Measurements from ENCODE around the gene UBE2J2. TPM values are rescaled to one million over a fixed set of nuclear protein-coding genes. Genes with fewer than 3 reads are reported as not detected.
"Not testable (repeated sequence)": the region's sequence is repeated elsewhere in the genome, so short reads cannot be mapped to it uniquely, and the experiment has no call there.

Gene UBE2J2
- total RNA-seq, 1 donor = 26.9 TPM

DNA sequence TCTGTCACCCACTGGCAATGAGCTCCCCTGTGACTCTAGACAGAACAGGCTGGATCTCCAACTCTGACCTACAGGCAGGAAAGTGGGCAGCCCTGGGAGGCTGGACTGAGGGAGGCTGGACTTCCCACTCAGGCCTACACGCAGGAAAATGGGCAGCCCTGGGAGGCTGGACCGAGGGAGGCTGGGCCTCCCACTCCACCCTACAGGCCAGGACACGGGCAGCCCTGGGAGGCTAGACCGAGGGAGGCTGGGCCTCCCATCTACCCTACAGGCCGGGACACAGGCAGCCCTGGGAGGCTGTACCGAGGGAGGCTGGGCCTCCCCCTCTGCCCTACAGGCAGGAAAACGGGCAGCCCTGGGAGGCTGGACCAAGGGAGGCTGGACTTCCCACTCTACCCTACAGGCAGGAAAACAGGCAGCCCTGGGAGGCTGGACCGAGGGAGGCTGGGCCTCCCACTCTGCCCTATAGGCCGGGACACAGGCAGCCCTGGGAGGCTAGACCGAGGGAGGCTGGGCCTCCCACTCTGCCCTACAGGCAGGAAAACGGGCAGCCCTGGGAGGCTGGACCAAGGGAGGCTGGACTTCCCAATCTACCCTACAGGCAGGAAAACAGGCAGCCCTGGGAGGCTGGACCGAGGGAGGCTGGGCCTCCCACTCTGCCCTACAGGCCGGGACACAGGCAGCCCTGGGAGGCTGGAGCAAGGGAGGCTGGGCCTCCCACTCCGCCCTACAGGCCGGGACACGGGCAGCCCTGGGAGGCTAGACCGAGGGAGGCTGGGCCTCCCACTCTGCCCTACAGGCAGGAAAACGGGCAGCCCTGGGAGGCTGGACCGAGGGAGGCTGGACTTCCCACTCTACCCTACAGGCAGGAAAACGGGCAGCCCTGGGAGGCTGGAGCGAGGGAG is 25.4 kb downstream of the UBE2J2 start:
- H3K27me3 ChIP-seq (ENCODE audit: insufficient read depth, low read length); H3K4me1 ChIP-seq (ENCODE audit: insufficient read depth, low read length); H3K4me3 ChIP-seq (ENCODE audit: low read length); H3K9me3 ChIP-seq (ENCODE audit: low read depth, low read length): not testable (repeated sequence)

DNA sequence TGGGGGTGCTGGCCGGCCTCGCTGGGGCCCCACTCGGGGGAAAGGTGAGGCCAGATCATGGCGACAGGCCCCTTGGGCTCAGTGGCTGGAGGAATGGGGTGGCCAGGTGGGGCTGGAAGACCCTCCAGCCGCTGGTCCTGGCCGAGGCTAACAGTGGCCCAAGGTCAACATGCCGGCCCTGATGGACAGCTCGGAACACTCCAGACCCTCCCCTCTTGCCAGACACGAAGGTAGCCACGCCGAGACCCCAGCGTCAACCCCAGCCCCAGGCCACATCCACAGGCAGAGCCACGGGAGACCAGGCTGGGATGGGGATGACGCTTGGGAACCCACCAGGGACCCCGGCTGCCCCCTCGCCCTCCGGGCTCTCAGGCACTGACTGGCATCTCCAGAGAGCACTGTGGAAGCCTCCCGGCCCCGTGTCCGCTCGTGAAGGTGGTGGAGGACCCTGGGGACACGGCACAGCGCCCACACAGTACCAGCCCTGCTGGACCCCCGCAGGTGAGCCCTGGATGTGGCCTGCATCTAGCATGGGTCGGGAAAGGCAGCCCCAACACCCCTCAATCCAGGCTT is 26.2 kb downstream of the UBE2J2 start:
- Histone ChIP-seq H3K4me3 (ENCODE audit: low read length) (no peak overlapping the region), H3K4me1 (ENCODE audit: insufficient read depth, low read length) (peaks cover 8% of the 10 kb centered on the region), H3K27me3 (ENCODE audit: insufficient read depth, low read length) (peaks cover 5% of the 10 kb centered on the region)

DNA sequence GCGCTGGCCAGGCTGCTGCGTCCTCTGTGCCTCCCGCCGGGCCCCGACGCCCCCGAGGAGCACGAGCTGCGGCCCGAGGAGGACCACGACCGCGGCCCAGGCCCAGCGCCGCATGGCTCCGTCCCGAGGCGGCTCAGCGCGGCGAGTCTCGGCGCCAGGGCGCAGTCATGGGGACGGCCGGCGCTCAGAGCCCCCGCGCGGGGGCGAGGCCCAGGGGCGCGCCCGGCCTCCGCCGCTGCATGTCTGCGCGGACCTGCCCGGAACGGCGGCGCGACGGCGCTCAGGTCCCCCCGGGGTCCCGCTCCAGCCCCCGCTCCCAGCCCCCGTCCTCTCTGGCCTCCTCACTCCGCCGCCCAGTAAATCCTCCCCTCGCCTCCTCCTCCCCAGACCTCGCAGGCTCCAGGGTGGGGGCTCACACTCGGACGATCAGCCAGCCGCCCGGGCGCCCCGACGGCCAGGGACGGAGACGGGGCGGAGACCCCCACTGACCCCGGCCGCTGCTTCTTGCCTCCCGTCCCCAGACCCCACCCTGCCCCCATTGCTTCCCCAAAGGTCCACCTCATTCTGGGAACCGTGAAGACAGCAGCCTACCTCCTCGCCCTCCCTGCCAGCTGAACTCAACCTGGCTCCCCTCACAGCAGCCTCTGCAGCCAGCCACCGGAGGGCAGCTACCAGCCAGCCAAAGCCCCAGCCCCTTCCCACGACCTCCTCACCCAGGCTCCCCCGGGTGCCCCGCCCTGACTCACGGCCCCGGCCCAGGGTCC is 26.9 kb downstream of the UBE2J2 start, which contains the start of gene C1QTNF12:
Gene C1QTNF12 (minus strand): TSS at position 146 of the 764 bp plus-strand sequence. CDS start 32 bp downstream, at position 114.
- Histone ChIP-seq H3K27me3 (ENCODE audit: insufficient read depth, low read length) (peaks cover 5% of the 10 kb centered on the region), H3K9me3 (ENCODE audit: low read depth, low read length) (no peaks in the 10 kb centered on the region), H3K4me3 (ENCODE audit: low read length) (no peak within 1 kb of the TSS)

More for the DNA sequence above, 26.2 kb downstream of the UBE2J2 start:
- no peaks in the 10 kb centered on the region for H3K9me3 ChIP-seq (ENCODE audit: low read depth, low read length)

DNA sequence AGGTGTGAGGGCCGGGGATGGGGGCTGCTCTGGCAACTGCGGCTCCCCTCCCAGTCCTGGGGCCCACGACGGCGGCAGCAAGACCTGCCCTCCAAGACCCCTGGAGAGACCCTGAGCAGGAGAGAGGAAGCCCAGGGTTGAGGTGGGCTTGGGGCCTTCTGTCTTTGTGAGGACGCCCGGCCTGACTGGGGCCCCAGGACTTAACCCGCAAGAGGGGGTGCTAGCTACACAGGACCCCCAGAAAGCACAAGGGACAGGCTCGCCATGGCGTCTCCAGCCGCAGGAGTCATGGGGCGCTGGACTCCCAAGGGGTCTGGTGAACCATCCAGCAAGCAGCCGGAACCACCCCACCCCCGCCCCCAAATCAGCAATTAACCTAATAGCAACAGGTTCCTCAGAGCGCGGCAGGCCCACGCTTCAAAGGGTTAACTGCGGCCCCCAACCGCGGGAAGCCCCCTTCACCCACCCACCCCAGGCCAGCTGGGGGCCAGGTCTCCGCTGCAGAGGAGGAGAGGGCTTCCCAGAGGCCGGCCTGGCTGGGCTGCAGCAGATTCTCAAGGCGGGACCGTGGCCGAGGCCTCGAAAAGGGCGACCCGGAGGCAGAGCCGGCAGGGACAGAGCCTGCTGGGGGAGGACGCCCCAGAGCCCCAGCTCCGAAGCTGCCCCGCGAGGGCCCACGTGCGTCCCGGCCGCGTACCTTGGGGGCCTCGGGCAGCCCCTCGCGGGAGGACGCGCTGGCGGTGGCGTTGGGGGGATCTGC is 27.7 kb downstream of the UBE2J2 start:
- Histone ChIP-seq H3K4me1 (ENCODE audit: insufficient read depth, low read length) (peaks cover 6% of the 10 kb centered on the region), H3K9me3 (ENCODE audit: low read depth, low read length) (no peaks in the 10 kb centered on the region), H3K4me3 (ENCODE audit: low read length) (no peak overlapping the region), H3K27me3 (ENCODE audit: insufficient read depth, low read length) (peaks cover 5% of the 10 kb centered on the region)

More for the DNA sequence above, 26.9 kb downstream of the UBE2J2 start, which contains the start of gene C1QTNF12:
- H3K4me1 ChIP-seq (ENCODE audit: insufficient read depth, low read length) = peaks cover 8% of the 10 kb centered on the region

DNA sequence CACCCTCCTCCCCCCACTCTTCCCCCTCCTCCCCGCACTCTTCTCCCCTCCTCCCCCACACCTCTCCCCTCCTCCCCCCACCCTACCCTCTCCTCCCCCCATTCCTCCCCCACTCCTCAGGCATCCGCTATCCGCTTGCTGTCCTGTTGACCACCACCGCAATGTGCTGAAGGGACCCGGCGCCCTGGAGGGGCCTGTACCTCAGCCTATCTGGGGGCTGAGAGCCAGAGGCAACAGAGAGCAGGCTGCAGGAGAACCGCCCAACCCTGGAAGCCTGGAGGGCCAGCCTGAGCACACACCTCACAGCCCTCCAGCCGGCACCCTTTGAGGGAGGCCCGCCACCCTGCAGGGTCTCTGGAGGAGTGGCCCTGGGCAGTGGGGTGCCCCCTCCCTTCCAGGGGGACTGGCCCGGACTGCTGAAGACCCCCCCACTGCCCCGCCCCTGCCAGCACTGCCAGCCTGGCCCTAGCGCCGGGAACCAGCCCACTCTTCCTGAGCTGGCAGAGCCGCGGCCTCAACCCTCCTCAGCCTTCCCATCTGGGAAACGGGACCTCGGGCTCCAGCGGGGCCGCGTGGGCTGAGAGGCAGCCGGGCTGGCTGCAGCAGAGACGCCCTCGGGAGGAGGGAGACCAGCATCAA is 28.4 kb downstream of the UBE2J2 start:
- Histone ChIP-seq H3K27me3 (ENCODE audit: insufficient read depth, low read length) (peaks cover 5% of the 10 kb centered on the region), H3K4me3 (ENCODE audit: low read length) (no peak overlapping the region), H3K4me1 (ENCODE audit: insufficient read depth, low read length) (no peaks in the 10 kb centered on the region), H3K9me3 (ENCODE audit: low read depth, low read length) (no peaks in the 10 kb centered on the region)

DNA sequence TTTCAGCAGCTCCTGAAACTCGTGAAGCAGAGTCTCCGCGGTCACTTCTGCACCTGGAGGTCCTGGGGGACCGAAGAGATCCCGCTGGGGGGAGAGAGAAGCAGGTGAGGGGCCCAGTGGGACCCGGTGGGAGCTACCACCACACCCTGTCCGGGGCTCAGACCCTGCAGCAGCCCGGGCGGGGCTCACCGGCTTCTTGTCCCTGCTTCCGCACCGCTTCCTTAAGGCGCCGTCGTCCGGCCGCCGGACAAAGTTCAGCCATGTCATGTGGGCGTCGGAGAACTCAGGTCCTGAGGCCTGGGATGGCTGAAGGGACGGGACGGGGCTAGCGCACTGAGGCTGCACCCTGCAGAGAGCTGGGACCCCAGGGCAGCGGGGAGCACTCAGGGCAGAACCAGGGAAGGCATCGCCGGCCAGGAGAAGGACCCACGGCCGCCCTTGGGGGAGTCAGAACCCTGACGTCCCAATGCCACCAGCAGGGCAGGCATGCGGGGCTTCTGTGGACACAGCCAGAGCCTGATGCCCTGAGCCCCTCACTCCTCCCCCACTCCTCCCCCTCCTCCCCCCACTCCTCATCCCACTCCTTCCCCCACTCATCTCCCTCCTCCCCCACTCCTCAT is 29.4 kb downstream of the UBE2J2 start:
- H3K4me3 ChIP-seq (ENCODE audit: low read length) = no peak overlapping the region
- no peaks in the 10 kb centered on the region for H3K4me1 ChIP-seq (ENCODE audit: insufficient read depth, low read length)
- H3K27me3 ChIP-seq (ENCODE audit: insufficient read depth, low read length) = peaks cover 5% of the 10 kb centered on the region
- H3K9me3 ChIP-seq (ENCODE audit: low read depth, low read length) = no peaks in the 10 kb centered on the region

DNA sequence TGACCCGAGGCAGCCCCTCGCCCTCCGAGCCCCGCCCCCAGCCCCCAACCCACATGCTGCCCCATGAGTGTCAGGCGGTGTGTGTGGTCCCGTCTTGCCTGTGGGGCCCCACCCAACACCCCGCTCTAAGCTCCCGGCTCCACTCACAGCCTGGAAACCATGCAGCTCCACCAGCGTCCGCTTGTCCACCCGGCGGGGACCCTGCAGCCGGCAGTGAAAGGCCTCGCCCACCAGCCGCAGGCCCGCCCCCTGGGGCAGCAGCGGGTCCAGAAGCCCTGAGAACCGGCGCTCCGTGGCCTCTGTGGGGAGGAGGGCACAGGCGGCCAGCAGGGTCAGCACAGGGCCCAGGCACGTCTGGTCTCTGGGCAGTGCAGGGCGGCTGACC is 29.9 kb downstream of the UBE2J2 start:
- Histone ChIP-seq H3K27me3 (ENCODE audit: insufficient read depth, low read length) (peaks cover 5% of the 10 kb centered on the region), H3K9me3 (ENCODE audit: low read depth, low read length) (no peaks in the 10 kb centered on the region), H3K4me1 (ENCODE audit: insufficient read depth, low read length) (no peaks in the 10 kb centered on the region), H3K4me3 (ENCODE audit: low read length) (no peak overlapping the region)

DNA sequence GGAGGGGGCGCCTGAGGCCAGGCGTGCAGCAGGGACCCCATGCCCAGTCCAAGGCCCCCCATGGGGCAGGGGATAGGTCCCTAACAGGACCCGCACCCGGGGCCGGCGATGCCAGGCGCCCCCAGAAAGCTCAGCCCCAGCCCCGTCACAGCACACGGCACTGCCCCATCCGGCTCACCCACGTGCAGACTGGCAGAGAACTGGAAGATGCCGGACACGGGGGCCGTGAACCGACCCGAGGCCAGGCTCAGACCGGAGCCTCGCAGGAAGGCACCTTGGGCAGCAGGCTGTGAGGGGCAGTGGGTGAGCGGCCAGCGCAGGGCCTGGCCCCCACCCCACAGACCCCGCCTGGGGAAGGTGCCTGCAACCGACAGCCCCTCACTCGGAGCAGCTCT is 30.4 kb downstream of the UBE2J2 start:
- Histone ChIP-seq H3K4me1 (ENCODE audit: insufficient read depth, low read length) (no peaks in the 10 kb centered on the region), H3K27me3 (ENCODE audit: insufficient read depth, low read length) (peaks cover 5% of the 10 kb centered on the region), H3K4me3 (ENCODE audit: low read length) (no peak overlapping the region), H3K9me3 (ENCODE audit: low read depth, low read length) (no peaks in the 10 kb centered on the region)

DNA sequence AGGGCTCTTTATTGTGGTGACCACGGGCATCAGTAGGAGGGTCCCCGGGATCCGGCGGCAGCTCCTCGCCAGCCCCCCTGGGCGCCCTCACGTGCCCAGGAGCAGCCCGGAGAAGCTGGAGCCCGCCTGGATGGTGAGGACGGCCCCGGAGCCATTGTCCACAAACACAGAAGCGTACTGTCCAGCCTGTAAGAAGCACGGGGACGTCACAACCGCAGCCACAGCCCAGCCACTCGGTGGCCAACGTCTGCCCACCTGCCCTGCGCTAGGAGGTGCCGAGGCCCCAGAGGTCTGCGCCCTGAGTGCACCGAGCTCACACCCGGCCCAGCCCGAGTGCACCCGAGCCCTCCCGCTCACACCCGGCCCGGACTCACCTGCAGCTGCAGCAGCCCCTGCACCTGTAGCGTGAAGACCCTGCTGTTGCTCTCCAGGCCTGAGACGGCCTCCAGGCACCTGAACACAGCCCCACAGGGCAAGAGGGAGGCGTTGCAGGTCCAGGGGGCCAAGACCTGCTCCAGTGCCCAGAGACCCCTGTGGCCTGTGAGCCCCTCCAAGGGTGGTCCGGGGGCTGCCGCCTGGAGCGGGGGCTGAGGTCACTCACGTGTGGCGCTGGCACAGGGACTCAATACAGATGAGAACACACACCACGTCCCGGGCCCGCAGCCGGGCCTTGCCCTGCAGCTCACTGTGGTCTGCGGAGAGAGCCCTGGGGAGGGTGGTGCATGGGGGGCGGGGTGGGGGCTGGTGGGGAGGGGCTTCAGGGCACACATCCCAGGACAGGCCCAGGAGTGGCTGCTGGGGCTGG is 31.0 kb downstream of the UBE2J2 start:
- Histone ChIP-seq H3K9me3 (ENCODE audit: low read depth, low read length) (no peaks in the 10 kb centered on the region), H3K27me3 (ENCODE audit: insufficient read depth, low read length) (peaks cover 5% of the 10 kb centered on the region), H3K4me3 (ENCODE audit: low read length) (no peak overlapping the region), H3K4me1 (ENCODE audit: insufficient read depth, low read length) (no peaks in the 10 kb centered on the region)

DNA sequence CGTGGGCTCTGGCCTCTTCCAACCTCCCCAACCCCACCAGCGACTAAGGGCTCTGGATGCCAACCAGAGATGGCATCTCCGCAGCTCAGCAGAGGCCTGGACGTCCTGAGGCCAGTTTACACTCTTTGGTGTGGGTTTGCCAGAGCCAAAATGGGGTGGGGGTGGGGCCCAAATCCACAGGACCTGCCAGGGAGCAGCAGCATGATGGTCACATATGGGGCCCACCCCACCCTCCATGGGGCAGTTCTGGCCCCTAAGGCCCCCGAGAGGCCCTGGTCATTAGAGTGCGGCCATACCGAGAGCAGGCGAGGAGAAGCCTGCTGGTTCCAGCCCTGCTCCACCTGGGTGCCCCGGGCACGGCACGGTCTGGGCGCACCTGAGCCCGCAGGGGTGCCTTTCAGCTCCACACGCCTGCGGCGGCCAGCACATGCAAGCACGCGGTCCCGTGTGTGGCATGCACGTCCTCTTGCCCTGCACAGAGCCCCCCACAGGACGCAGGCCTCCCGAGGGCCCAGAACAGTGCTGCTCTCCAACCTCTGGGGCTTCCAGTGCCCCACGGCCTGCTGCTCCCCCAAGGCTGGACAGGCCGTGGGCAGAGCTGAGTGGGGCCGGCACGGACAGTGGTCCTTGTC is 31.9 kb downstream of the UBE2J2 start:
- Histone ChIP-seq H3K9me3 (ENCODE audit: low read depth, low read length) (no peaks in the 10 kb centered on the region), H3K27me3 (ENCODE audit: insufficient read depth, low read length) (no peaks in the 10 kb centered on the region), H3K4me3 (ENCODE audit: low read length) (no peak overlapping the region), H3K4me1 (ENCODE audit: insufficient read depth, low read length) (no peaks in the 10 kb centered on the region)

DNA sequence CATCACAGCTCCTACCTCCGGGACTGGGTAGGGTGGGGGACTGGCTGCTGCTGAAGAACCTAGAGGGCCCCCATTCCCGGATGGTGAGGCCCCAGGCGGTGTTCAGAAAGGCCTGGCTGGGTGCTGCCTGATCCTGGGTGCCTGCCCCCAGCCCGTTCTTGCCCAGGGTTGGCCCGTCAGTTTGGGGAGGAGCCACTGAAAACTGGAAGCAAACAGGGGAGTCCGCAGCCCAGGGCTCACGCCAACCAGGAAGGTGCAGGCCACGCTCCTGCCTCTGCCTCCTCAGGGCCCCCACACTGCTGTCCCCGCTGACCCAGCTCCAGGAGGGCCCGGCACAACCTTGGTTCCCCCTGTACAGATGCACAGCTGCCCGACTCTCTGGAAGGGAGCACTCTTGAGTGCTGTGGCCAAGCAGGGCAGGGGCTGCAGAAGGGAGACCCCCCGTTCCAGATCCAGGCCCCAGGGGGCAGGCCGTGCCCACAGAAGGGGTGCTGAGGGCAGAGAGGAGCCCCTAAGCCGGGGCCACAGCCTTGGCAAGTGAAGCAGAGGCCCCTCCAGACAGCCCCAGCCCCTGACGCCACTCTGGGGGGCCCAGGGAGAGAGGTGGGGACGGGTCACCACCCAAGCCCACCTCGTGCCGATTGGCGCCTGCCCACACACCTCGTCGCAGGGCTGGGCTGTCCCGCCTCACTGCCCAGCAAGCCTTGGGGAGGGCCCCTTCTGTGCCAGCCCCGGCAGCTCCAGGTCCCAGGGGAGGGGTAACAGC is 32.6 kb downstream of the UBE2J2 start:
- H3K9me3 ChIP-seq (ENCODE audit: low read depth, low read length) = no peaks in the 10 kb centered on the region
- no peaks in the 10 kb centered on the region for H3K27me3 ChIP-seq (ENCODE audit: insufficient read depth, low read length)
- H3K4me1 ChIP-seq (ENCODE audit: insufficient read depth, low read length) = no peaks in the 10 kb centered on the region
- H3K4me3 ChIP-seq (ENCODE audit: low read length) = no peak overlapping the region

DNA sequence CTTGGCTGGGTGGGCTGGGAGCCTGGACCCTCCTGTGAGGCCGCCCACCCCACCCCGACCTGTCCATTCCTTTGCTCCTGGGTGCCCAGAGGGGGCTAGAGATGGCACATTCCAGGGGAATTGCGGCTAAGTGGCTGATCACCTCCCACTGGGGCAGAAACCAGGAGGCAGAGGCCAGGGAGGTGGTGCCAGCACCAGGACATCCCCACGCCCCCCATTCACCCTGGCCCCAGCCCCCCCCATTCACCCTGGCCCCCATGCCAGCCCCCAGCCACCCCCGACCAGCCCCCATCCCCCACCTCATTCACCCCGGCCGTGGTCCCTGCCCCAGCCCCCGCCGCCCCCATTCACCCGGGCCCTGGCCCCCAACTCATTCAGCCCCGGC is 33.3 kb downstream of the UBE2J2 start:
- no peak overlapping the region for H3K4me3 ChIP-seq (ENCODE audit: low read length)
- no peaks in the 10 kb centered on the region for H3K4me1 ChIP-seq (ENCODE audit: insufficient read depth, low read length)
- H3K27me3 ChIP-seq (ENCODE audit: insufficient read depth, low read length) = no peaks in the 10 kb centered on the region
- H3K9me3 ChIP-seq (ENCODE audit: low read depth, low read length) = no peaks in the 10 kb centered on the region
